Keratinocyte (primary cell): ENCODE results near the gene CD3E. TPM values are rescaled to one million over a fixed set of nuclear protein-coding genes. Genes with fewer than 3 reads are reported as not detected.

Experiments used
- DNase-seq: peaks from one replicate; pipeline ENCODE4 v3.0.0-alpha.2; 2011; ENCODE audit warnings: low read depth, missing footprints, low spot score
- FAIRE-seq: peaks from 2 replicates; lab custom pipeline; 2011; peaks lifted over from hg19 to GRCh38; lab: Jason Lieb, UNC
- H2AFZ ChIP-seq: 2 replicates; pipeline ENCODE4 v1.6.0; 2012; ENCODE audit warnings: low read length, control low read depth, inconsistent platforms; ENCODE audit not compliant: control insufficient read depth
- H3K27ac ChIP-seq: 2 replicates; pipeline ENCODE4 v1.5.1; 2011; ENCODE audit warnings: low read length; ENCODE audit not compliant: control insufficient read depth, insufficient read depth
- H3K27me3 ChIP-seq: 3 replicates; pipeline ENCODE4 v1.6.0; 2011; ENCODE audit warnings: low read length; ENCODE audit not compliant: control insufficient read depth, insufficient read depth; ENCODE audit errors: extremely low read depth
- H3K36me3 ChIP-seq, 2 experiments: 2 replicates in 1 of 2; 3 replicates in 1 of 2; pipeline ENCODE4 v1.5.1; 2011; ENCODE audit warnings: low read length in 2 of 2, mild to moderate bottlenecking in 1 of 2; ENCODE audit not compliant: control insufficient read depth in 2 of 2, insufficient read depth in 2 of 2; ENCODE audit errors: extremely low read depth in 1 of 2
- H3K4me1 ChIP-seq: 3 replicates; pipeline ENCODE4 v1.5.1; 2011; ENCODE audit warnings: low read length; ENCODE audit not compliant: control insufficient read depth, insufficient read depth; ENCODE audit errors: extremely low read depth
- H3K4me2 ChIP-seq: 3 replicates; pipeline ENCODE4 v1.6.0; 2011; ENCODE audit warnings: low read depth, low read length; ENCODE audit not compliant: control insufficient read depth, insufficient read depth; ENCODE audit errors: extremely low read depth
- H3K4me3 ChIP-seq, 3 experiments: fragments of 200-600 bp in 1 of 3; sonication (generic) in 1 of 3; 2 replicates in 2 of 3; 3 replicates in 1 of 3; pipeline ENCODE4 v1.5.1; 2011 to 2016; ENCODE audit warnings: low read length in 3 of 3, mild to moderate bottlenecking in 3 of 3, control low read depth in 2 of 3, inconsistent platforms in 1 of 3, low read depth in 1 of 3, mixed read lengths in 1 of 3, mixed run types in 1 of 3, moderate library complexity in 1 of 3; ENCODE audit not compliant: control insufficient read depth in 2 of 3, insufficient read depth in 2 of 3; ENCODE audit errors: extremely low read depth in 1 of 3
- H3K79me2 ChIP-seq: 2 replicates; pipeline ENCODE4 v1.6.0; 2012; ENCODE audit warnings: low read length; ENCODE audit not compliant: control insufficient read depth, insufficient read depth
- H3K9ac ChIP-seq: 3 replicates; pipeline ENCODE4 v1.6.0; 2011; ENCODE audit warnings: low read length; ENCODE audit not compliant: control insufficient read depth, insufficient read depth; ENCODE audit errors: extremely low read depth
- H3K9me1 ChIP-seq: 3 replicates; pipeline ENCODE4 v1.6.0; 2011; ENCODE audit warnings: low read length; ENCODE audit not compliant: control insufficient read depth, insufficient read depth; ENCODE audit errors: extremely low read depth
- H3K9me3 ChIP-seq: 2 replicates; pipeline ENCODE4 v1.5.1; 2012; ENCODE audit warnings: low read depth, low read length; ENCODE audit not compliant: control insufficient read depth
- H4K20me1 ChIP-seq: 3 replicates; pipeline ENCODE4 v1.6.0; 2011; ENCODE audit warnings: low read length; ENCODE audit not compliant: control insufficient read depth, insufficient read depth; ENCODE audit errors: extremely low read depth
- EZH2 ChIP-seq: IDR thresholded peaks from one replicate; pipeline ENCODE4 v1.6.1; 2012; ENCODE audit warnings: inconsistent platforms, mild to moderate bottlenecking, low read length, moderate library complexity
- dilution Hi-C: fragments of 300-500 bp; cut with MboI; formaldehyde crosslinking; loops from one replicate; pipeline ENCODE4 v1.7.0; 2020; ENCODE audit warnings: low sequenced_read_pairs; ENCODE audit not compliant: extremely low pct_ligation_motif_present
- polyA plus RNA-seq, 5 experiments: library from polyadenylated mRNA; depleted of rRNA in 3 of 5; stranded (reverse) in 3 of 5; stranded (forward) in 1 of 5; unstranded in 1 of 5; fragments of >200 nt; gene quantifications; 1 replicate in 1 of 5; 2 replicates in 3 of 5; 3 replicates in 1 of 5; pipeline versions ENCODE4 v1.2.1 to v1.2.3, GENCODE V29; 2011 to 2012; ENCODE audit warnings: missing spikeins in 2 of 5, low read depth in 1 of 5, low replicate concordance in 1 of 5
- TF ChIP-seq, protein P1 (sequence below), 3 experiments: IDR thresholded peaks in 1 of 3; conservative IDR thresholded peaks in 1 of 3; optimal IDR thresholded peaks in 1 of 3; 2 replicates in 2 of 3; 3 replicates in 1 of 3; pipeline versions ENCODE3 to v1.5.1; 2011; ENCODE audit warnings: low read length in 3 of 3, mild to moderate bottlenecking in 3 of 3, moderate library complexity in 2 of 3, control low read depth in 1 of 3, inconsistent platforms in 1 of 3; ENCODE audit not compliant: insufficient read depth in 2 of 3; ENCODE audit errors: extremely low read depth in 1 of 3

Gene CD3E
- polyA plus RNA-seq, 1 donor (not counting 4 experiments of a cell fraction or from before 2014, with no cell fraction given): not detected

DNA sequence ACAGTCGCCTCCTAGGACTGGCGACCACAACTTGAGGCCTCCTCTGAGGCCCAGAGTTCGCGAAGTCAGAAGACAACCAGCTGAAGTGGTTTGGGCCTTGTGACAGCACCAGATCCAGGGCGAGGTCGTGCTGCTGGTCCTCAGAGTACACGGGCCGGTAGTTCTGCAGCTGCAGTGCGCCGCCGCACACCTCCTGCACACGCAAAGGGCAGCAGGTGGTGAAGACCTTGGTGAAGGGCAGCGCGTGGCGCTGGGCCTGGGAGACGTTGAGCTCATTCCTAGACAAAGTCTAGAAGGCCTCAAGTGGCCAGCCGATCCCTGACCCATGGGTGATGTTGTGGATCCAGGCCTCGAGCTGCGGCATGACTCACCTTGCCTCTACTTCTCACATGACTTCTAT, 18.2 kb downstream of the CD3E start:
- Histone ChIP-seq H3K9ac (no peak overlapping the region), H4K20me1 (no peaks in the 10 kb centered on the region), H3K27ac (no peak overlapping the region), H3K4me3 (no peak overlapping the region), H2AFZ (no peak overlapping the region), H3K9me1 (no peaks in the 10 kb centered on the region), H3K36me3 (no peaks in the 10 kb centered on the region), H3K79me2 (no peaks in the 10 kb centered on the region), H3K4me2 (no peak overlapping the region), H3K4me1 (no peaks in the 10 kb centered on the region), H3K27me3 (no peaks in the 10 kb centered on the region), H3K9me3 (no peaks in the 10 kb centered on the region)
- DNase-seq: no peak
- TF ChIP-seq, protein P1, sequence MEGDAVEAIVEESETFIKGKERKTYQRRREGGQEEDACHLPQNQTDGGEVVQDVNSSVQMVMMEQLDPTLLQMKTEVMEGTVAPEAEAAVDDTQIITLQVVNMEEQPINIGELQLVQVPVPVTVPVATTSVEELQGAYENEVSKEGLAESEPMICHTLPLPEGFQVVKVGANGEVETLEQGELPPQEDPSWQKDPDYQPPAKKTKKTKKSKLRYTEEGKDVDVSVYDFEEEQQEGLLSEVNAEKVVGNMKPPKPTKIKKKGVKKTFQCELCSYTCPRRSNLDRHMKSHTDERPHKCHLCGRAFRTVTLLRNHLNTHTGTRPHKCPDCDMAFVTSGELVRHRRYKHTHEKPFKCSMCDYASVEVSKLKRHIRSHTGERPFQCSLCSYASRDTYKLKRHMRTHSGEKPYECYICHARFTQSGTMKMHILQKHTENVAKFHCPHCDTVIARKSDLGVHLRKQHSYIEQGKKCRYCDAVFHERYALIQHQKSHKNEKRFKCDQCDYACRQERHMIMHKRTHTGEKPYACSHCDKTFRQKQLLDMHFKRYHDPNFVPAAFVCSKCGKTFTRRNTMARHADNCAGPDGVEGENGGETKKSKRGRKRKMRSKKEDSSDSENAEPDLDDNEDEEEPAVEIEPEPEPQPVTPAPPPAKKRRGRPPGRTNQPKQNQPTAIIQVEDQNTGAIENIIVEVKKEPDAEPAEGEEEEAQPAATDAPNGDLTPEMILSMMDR (optimal IDR thresholded peaks at IDR 0.05 in 1 of 3, IDR thresholded peaks at IDR 0.05 in 1 of 3, conservative IDR thresholded peaks at IDR 0.05 in 1 of 3; ENCODE audit: extremely low read depth in 1 of 3, insufficient read depth in 2 of 3, low read length in 3 of 3): no peak
- TF ChIP-seq EZH2: no peak
- dilution Hi-C loops: no loop called here
- no peak for FAIRE-seq

DNA sequence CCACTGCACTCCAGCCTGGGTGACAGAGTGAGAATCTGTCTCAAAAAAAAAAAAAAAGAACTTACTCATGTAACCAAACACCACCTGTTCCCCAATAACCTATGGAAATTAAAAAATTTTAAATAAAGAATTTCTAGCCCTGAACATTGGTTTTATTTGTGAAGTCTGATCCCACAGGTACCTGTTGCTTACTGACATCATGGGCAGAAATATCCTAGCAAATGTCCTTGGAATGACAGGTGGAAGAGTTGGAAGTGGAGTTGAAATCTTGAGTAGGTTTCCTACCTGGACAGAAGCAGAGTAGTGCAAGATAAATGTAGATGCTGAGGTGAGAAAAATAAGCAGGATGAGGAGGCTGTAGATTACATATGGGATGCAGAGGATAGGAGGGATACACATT, 20.8 kb downstream of the CD3E start:
- Histone ChIP-seq H3K4me2 (no peak overlapping the region), H3K9ac (no peak overlapping the region), H4K20me1 (no peaks in the 10 kb centered on the region), H3K27me3 (no peaks in the 10 kb centered on the region), H3K9me1 (no peaks in the 10 kb centered on the region), H3K4me3 (no peak overlapping the region), H3K27ac (no peak overlapping the region), H3K4me1 (no peaks in the 10 kb centered on the region), H3K9me3 (no peaks in the 10 kb centered on the region), H3K79me2 (no peaks in the 10 kb centered on the region), H3K36me3 (no peaks in the 10 kb centered on the region), H2AFZ (no peak overlapping the region)
- no peak for TF ChIP-seq EZH2
- TF ChIP-seq, protein P1 (optimal IDR thresholded peaks at IDR 0.05 in 1 of 3, IDR thresholded peaks at IDR 0.05 in 1 of 3, conservative IDR thresholded peaks at IDR 0.05 in 1 of 3; ENCODE audit: extremely low read depth in 1 of 3, insufficient read depth in 2 of 3, low read length in 3 of 3): no peak
- dilution Hi-C loops: no loop called here
- FAIRE-seq (no peak), DNase-seq (no peak)
